MM.1S (cell line): ENCODE data around the gene FREY1.

ENCODE experiments used
- DNase-seq: peaks from one replicate; pipeline ENCODE4 v3.0.0-alpha.2; 2015
- H2AFZ ChIP-seq: fragments of 300-600 bp; sonication (generic); 2 replicates; pipeline ENCODE4 v1.6.0; 2016; ENCODE audit warnings: antibody characterized with exemption, low read length
- H3F3A ChIP-seq: fragments of 300-600 bp; sonication (generic); 2 replicates; pipeline ENCODE4 v1.6.1; 2016; ENCODE audit warnings: mild to moderate bottlenecking, antibody characterized with exemption, low read length, moderate library complexity, mixed read lengths; ENCODE audit not compliant: insufficient read depth
- H3K27ac ChIP-seq: fragments of 300-600 bp; sonication (generic); 2 replicates; pipeline ENCODE4 v1.5.1; 2016; ENCODE audit warnings: mild to moderate bottlenecking, low read length
- H3K27me3 ChIP-seq: fragments of 300-600 bp; sonication (generic); replicated peaks from 2 replicates; pipeline ENCODE4 v1.6.0; 2016; ENCODE audit warnings: low read length; ENCODE audit not compliant: insufficient read depth
- H3K36me3 ChIP-seq: fragments of 300-600 bp; sonication (generic); replicated peaks from 2 replicates; pipeline ENCODE4 v1.6.1; 2016; ENCODE audit warnings: mild to moderate bottlenecking, low read length, mixed read lengths; ENCODE audit not compliant: insufficient read depth
- H3K4me1 ChIP-seq: fragments of 300-600 bp; sonication (generic); 2 replicates; pipeline ENCODE4 v1.6.1; 2016; ENCODE audit warnings: low read length, mixed read lengths
- H3K4me2 ChIP-seq: fragments of 300-600 bp; sonication (generic); 2 replicates; pipeline ENCODE4 v1.6.0; 2016; ENCODE audit warnings: low read depth, low read length
- H3K4me3 ChIP-seq: fragments of 300-600 bp; sonication (generic); 2 replicates; pipeline ENCODE4 v1.5.1; 2016; ENCODE audit warnings: low read length, mixed read lengths
- H3K79me2 ChIP-seq: fragments of 300-600 bp; sonication (generic); 2 replicates; pipeline ENCODE4 v1.6.1; 2016; ENCODE audit warnings: mixed run types, low read length, mixed read lengths
- H3K9ac ChIP-seq: fragments of 300-600 bp; sonication (generic); 2 replicates; pipeline ENCODE4 v1.6.1; 2016; ENCODE audit warnings: low read length, mixed read lengths
- H3K9me2 ChIP-seq: fragments of 300-600 bp; sonication (generic); replicated peaks from 2 replicates; pipeline ENCODE4 v1.6.1; 2016; ENCODE audit warnings: mild to moderate bottlenecking, low read length, mixed read lengths; ENCODE audit not compliant: insufficient read depth
- H3K9me3 ChIP-seq: fragments of 300-600 bp; sonication (generic); replicated peaks from 2 replicates; pipeline ENCODE4 v1.6.1; 2016; ENCODE audit warnings: mild to moderate bottlenecking, low read length, mixed read lengths; ENCODE audit not compliant: insufficient read depth
- H4K20me1 ChIP-seq: fragments of 300-600 bp; sonication (generic); 2 replicates; pipeline ENCODE4 v1.6.1; 2016; ENCODE audit warnings: mild to moderate bottlenecking, low read length, moderate library complexity, mixed read lengths; ENCODE audit not compliant: insufficient read depth
- EZH2 ChIP-seq: fragments of 300-600 bp; sonication (generic); optimal IDR thresholded peaks from 2 replicates; pipeline ENCODE3; 2017; ENCODE audit warnings: low read depth, mild to moderate bottlenecking, antibody characterized with exemption, low read length, mixed read lengths
- EZH2phosphoT487 ChIP-seq: fragments of 300-600 bp; sonication (generic); IDR thresholded peaks from 2 replicates; pipeline ENCODE4 v1.6.1; 2018; ENCODE audit warnings: antibody characterized with exemption, low read length
- TF ChIP-seq, protein P1 (sequence below): fragments of 300-600 bp; sonication (generic); IDR thresholded peaks from 2 replicates; pipeline ENCODE4 v1.5.1; 2016; ENCODE audit warnings: antibody characterized with exemption, low read length, mixed read lengths

Gene FREY1

DNA sequence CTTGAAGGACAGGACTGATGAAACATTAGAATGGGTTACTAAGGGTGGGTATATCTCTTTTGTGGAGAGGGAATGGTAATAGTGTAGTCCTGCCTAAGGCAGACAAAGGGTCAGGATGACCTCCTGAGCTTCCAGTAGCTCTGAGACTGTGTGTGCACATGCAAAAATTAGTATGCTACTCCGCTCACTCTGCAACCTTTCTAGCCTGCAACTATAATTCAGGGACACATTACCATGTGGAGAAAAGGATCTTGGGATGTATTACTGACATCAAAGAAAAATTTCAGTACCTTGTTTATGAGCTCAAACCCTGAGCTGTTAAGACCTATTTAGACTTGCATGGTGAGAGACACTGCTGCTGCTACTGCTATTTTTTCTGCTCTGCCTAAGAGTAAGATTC, 40.8 kb upstream of the FREY1 start:
- Histone ChIP-seq H3K79me2 (no peaks in the 10 kb centered on the region), H2AFZ (no peak overlapping the region), H3K9me3 (no peaks in the 10 kb centered on the region), H3K9me2 (no peaks in the 10 kb centered on the region), H3F3A (no peaks in the 10 kb centered on the region), H3K27ac (no peak overlapping the region), H4K20me1 (0 out of 2 replicates have a peak, but pooled peaks cover 3% of the 10 kb centered on the region), H3K4me1 (no peaks in the 10 kb centered on the region), H3K4me2 (no peak overlapping the region), H3K36me3 (no peaks in the 10 kb centered on the region; the same call in 1 of the 2 replicates), H3K9ac (no peak overlapping the region), H3K4me3 (no peak overlapping the region), H3K27me3 (no peaks in the 10 kb centered on the region)
- TF ChIP-seq, protein P1, sequence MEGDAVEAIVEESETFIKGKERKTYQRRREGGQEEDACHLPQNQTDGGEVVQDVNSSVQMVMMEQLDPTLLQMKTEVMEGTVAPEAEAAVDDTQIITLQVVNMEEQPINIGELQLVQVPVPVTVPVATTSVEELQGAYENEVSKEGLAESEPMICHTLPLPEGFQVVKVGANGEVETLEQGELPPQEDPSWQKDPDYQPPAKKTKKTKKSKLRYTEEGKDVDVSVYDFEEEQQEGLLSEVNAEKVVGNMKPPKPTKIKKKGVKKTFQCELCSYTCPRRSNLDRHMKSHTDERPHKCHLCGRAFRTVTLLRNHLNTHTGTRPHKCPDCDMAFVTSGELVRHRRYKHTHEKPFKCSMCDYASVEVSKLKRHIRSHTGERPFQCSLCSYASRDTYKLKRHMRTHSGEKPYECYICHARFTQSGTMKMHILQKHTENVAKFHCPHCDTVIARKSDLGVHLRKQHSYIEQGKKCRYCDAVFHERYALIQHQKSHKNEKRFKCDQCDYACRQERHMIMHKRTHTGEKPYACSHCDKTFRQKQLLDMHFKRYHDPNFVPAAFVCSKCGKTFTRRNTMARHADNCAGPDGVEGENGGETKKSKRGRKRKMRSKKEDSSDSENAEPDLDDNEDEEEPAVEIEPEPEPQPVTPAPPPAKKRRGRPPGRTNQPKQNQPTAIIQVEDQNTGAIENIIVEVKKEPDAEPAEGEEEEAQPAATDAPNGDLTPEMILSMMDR = no peak
- TF ChIP-seq EZH2phosphoT487 (no peak), EZH2 (no peak)
- no peak for DNase-seq

DNA sequence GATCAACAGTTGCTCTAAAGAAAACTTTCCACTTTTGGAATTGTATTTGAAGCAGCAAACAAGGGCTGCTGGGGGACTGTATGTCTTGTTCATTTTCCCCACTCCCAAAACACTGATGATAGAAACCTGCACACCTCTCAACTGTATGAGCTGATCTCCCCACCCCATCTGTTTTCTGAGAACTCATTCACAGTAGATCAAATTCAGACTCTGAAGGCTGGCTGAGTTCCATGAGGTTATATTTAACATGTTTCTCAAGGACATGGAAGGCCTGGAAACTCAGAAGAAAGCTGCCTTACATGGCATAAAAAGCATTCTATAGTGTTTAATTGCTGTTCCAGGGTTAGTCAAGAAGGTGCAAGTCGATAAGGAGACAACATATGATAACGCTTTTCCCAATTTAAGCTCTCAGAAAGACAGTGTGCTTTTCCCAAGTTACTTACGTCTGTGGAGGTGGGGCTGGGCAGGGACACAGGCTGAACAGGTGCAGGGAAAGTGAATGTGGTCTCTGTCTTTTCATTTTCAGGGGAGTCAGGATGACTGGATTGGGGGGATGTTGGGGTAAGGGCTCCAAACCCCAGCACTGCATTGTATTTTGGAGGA, 38.4 kb upstream of the FREY1 start:
- no peak for DNase-seq
- Histone ChIP-seq H3K9me2 (no peaks in the 10 kb centered on the region), H3K4me1 (no peaks in the 10 kb centered on the region), H3K9ac (no peak overlapping the region), H3K9me3 (no peaks in the 10 kb centered on the region), H3K79me2 (no peaks in the 10 kb centered on the region), H4K20me1 (0 out of 2 replicates have a peak, but pooled peaks cover 3% of the 10 kb centered on the region), H2AFZ (no peak overlapping the region), H3K4me2 (no peak overlapping the region), H3K36me3 (no peaks in the 10 kb centered on the region), H3K27ac (no peak overlapping the region), H3K27me3 (no peaks in the 10 kb centered on the region), H3F3A (no peaks in the 10 kb centered on the region), H3K4me3 (no peak overlapping the region)
- TF ChIP-seq EZH2phosphoT487 (no peak), EZH2 (no peak)
- TF ChIP-seq, protein P1 = no peak

DNA sequence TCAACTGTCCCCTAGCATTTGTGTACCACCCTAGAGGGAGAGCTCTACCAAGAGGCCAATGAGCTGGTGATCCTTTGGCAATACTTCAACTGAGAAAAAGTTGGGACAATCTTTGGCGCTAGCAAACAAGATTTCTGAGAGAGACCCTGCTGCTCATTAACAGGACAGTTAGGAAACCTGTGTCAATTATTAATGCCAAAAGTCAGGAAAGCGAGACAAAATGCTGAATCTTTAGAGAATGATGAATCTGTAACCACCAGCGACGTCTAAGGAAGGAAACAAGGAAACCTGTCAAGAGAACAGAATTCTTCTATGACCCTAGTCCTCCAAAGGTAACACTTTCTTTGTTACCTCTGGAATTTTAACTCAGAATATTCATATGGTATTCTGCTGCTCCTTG, 35.3 kb upstream of the FREY1 start:
- DNase-seq = no peak
- Histone ChIP-seq H2AFZ (no peak overlapping the region), H3K79me2 (no peaks in the 10 kb centered on the region), H3K9me2 (no peaks in the 10 kb centered on the region), H4K20me1 (0 out of 2 replicates have a peak, but pooled peaks cover 3% of the 10 kb centered on the region), H3F3A (no peaks in the 10 kb centered on the region), H3K4me2 (no peak overlapping the region), H3K36me3 (no peaks in the 10 kb centered on the region), H3K9me3 (no peaks in the 10 kb centered on the region), H3K4me1 (no peaks in the 10 kb centered on the region), H3K9ac (no peak overlapping the region), H3K4me3 (no peak overlapping the region), H3K27me3 (no peaks in the 10 kb centered on the region), H3K27ac (no peak overlapping the region)
- TF ChIP-seq EZH2 = no peak
- no peak for TF ChIP-seq EZH2phosphoT487
- TF ChIP-seq, protein P1 = no peak
